ENCODE data around the gene DHRS12. TPM values are rescaled to one million over a fixed set of nuclear protein-coding genes. Genes with fewer than 3 reads are reported as not detected.

The DHRS12 gene
- total and polyA plus RNA-seq, 3 donors from 2014 or later = 11.4 to 16.8 (median 15.9) TPM

GRCh38 chr13:51821606-51822005 is 17.6 kb upstream of the DHRS12 start:
- no peak overlapping the region for H3K4me3 ChIP-seq
- intact Hi-C loops (cut with DNase I; ENCODE audit: low total_unique reads) = no loop called here
- H3K27me3 ChIP-seq = no peaks in the 10 kb centered on the region
- H3K9me3 ChIP-seq = no peaks in the 10 kb centered on the region
- TF ChIP-seq CTCF (IDR thresholded peaks at IDR 0.05) (no peak), POLR2A (IDR thresholded peaks at IDR 0.05) (no peak)
- 79 to 83% methylated on average over 2 of the region's 2 CpGs for WGBS, 2 donors
- no peaks in the 10 kb centered on the region for H3K36me3 ChIP-seq (ENCODE audit: low read depth, missing control alignments)
- H3K4me1 ChIP-seq = peaks cover 5% of the 10 kb centered on the region
- no peak overlapping the region for H3K27ac ChIP-seq
- DNase-seq = no peak

GRCh38 chr13:51820016-51820597 is 16.1 kb upstream of the DHRS12 start:
- H3K9me3 ChIP-seq = no peaks in the 10 kb centered on the region
- peaks cover 9% of the 10 kb centered on the region for H3K4me1 ChIP-seq
- H3K27ac ChIP-seq = no peak overlapping the region
- H3K4me3 ChIP-seq = no peak overlapping the region
- TF ChIP-seq POLR2A (IDR thresholded peaks at IDR 0.05) (no peak), CTCF (IDR thresholded peaks at IDR 0.05) (no peak)
- intact Hi-C loops (cut with DNase I; ENCODE audit: low total_unique reads) = no loop called here
- H3K36me3 ChIP-seq (ENCODE audit: low read depth, missing control alignments) = no peaks in the 10 kb centered on the region
- 91 to 95% methylated on average over 4 of the region's 4 CpGs for WGBS, 2 donors
- no peaks in the 10 kb centered on the region for H3K27me3 ChIP-seq
- DNase-seq = no peak

GRCh38 chr13:51819544-51819943 is 15.6 kb upstream of the DHRS12 start:
- Histone ChIP-seq H3K9me3 (no peaks in the 10 kb centered on the region), H3K27me3 (no peaks in the 10 kb centered on the region), H3K4me3 (no peak overlapping the region), H3K36me3 (ENCODE audit: low read depth, missing control alignments) (no peaks in the 10 kb centered on the region), H3K27ac (no peak overlapping the region), H3K4me1 (peaks cover 11% of the 10 kb centered on the region)
- TF ChIP-seq POLR2A (IDR thresholded peaks at IDR 0.05) = no peak
- no peak for TF ChIP-seq CTCF (IDR thresholded peaks at IDR 0.05)
- intact Hi-C loops (cut with DNase I; ENCODE audit: low total_unique reads) = no loop called here
- DNase-seq = no peak
- WGBS, 2 donors = 86 to 93% methylated on average over 3 of the region's 3 CpGs

- intact Hi-C loops (cut with DNase I; ENCODE audit: low total_unique reads) = no loop called here
- H3K27ac ChIP-seq = no peak overlapping the region
- 76 to 80% methylated on average over 9 of the region's 9 CpGs for WGBS, 2 donors
- H3K9me3 ChIP-seq = no peaks in the 10 kb centered on the region
- H3K36me3 ChIP-seq (ENCODE audit: low read depth, missing control alignments) = no peaks in the 10 kb centered on the region
- H3K27me3 ChIP-seq = no peaks in the 10 kb centered on the region
- H3K4me3 ChIP-seq = no peak overlapping the region
- TF ChIP-seq CTCF (IDR thresholded peaks at IDR 0.05) = no peak
- no peak for TF ChIP-seq POLR2A (IDR thresholded peaks at IDR 0.05)
- peaks cover 11% of the 10 kb centered on the region for H3K4me1 ChIP-seq
- no peak for DNase-seq
These were observed 15.0 kb upstream of the DHRS12 start for GRCh38 chr13:51818781-51819511.

GRCh38 chr13:51818276-51818675 is 14.3 kb upstream of the DHRS12 start:
- TF ChIP-seq POLR2A (IDR thresholded peaks at IDR 0.05) (no peak), CTCF (IDR thresholded peaks at IDR 0.05) (no peak)
- 97 to 98% methylated on average over 4 of the region's 4 CpGs for WGBS, 2 donors
- Histone ChIP-seq H3K4me1 (peaks cover 11% of the 10 kb centered on the region), H3K36me3 (ENCODE audit: low read depth, missing control alignments) (no peaks in the 10 kb centered on the region), H3K27me3 (no peaks in the 10 kb centered on the region), H3K9me3 (no peaks in the 10 kb centered on the region), H3K27ac (no peak overlapping the region), H3K4me3 (no peak overlapping the region)
- intact Hi-C loops (cut with DNase I; ENCODE audit: low total_unique reads) = no loop called here
- no peak for DNase-seq

All from testis (tissue), 3 donors.